HUES48 (cell line): Measurements from ENCODE around the gene ARHGAP19.

Source experiments
- H3K27ac ChIP-seq: one replicate; pipeline ENCODE4 v1.7.0; 2013; ENCODE audit warnings: low read depth, low read length, inconsistent platforms
- H3K27me3 ChIP-seq: 2 replicates; pipeline ENCODE4 v1.6.1; 2013; ENCODE audit warnings: mild to moderate bottlenecking, low read length; ENCODE audit not compliant: control insufficient read depth, insufficient read depth
- H3K36me3 ChIP-seq: 2 replicates; pipeline ENCODE4 v1.6.1; 2013; ENCODE audit warnings: low read length; ENCODE audit not compliant: control insufficient read depth, insufficient read depth
- H3K4me1 ChIP-seq: 2 replicates; pipeline ENCODE4 v1.6.1; 2013; ENCODE audit warnings: mild to moderate bottlenecking, low read length; ENCODE audit not compliant: control insufficient read depth, insufficient read depth
- H3K4me3 ChIP-seq: 2 replicates; pipeline ENCODE4 v1.5.1; 2013; ENCODE audit warnings: mild to moderate bottlenecking, low read depth, low read length
- H3K9ac ChIP-seq: 2 replicates; pipeline ENCODE4 v1.6.1; 2013; ENCODE audit warnings: mild to moderate bottlenecking, low read depth, low read length, moderate library complexity
- H3K9me3 ChIP-seq: 2 replicates; pipeline ENCODE4 v1.6.1; 2013; ENCODE audit warnings: low read length; ENCODE audit not compliant: control insufficient read depth, insufficient read depth

The ARHGAP19 gene

DNA sequence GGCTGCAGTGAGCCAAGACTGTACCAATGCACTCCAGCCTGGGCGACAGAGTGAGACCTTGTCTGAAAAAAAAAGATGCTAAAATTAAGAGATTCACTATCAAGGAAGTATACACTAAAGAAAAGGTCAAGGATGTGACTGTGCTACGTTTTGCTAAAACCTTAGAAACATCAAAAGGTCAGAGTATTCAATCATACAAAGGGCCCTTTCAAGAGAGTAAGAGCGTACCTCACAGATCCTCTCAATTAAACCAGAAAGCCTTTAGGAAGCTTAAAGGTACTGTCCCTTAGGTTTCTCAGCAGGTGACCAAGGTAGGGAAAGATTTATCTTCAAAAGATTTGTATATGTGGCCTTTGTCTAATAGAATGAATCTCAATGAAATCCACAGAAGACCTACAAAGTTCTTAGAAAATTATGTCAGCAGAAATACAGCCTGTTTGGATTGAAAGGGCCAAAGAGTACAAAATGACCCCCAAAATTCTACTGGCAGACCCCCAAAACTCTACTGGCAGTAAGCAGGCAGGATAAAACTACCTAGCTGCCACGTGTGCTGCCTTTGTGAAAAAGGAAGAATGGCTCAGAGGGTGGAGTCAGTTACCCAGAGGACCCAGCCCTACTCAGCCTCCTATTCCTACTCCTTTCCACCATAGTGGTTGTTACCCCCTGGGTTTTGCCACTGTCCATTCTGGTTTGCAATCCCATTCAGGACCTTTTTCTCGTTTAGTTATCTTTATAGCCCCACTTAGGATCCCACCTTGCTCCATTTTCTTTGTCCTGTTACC is 36.7 kb downstream of the ARHGAP19 start:
- Histone ChIP-seq H3K4me1 (no peaks in the 10 kb centered on the region), H3K9ac (no peak overlapping the region), H3K27ac (no peak overlapping the region), H3K4me3 (no peak overlapping the region), H3K27me3 (no peaks in the 10 kb centered on the region), H3K36me3 (peaks cover 50% of the 10 kb centered on the region), H3K9me3 (no peaks in the 10 kb centered on the region)

DNA sequence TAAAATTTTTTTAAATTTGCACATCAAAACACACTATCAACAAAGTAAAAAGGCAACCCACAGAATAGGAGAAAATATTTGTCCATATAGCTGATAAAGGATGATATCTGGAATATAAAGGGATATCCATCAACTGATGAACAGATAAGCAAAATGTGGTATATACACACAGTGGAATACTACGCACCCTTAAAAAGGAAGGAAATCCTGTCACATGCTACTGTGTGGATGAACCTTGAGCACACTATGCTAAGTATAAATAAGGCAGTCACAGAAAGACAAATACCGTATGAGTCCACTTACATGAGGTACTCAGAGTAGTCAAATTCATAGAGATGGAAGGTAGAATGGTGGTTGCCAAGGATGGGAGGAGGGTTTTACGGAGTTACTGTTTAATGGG is 37.7 kb downstream of the ARHGAP19 start:
- Histone ChIP-seq H3K27me3 (no peaks in the 10 kb centered on the region), H3K9me3 (no peaks in the 10 kb centered on the region), H3K4me3 (no peak overlapping the region), H3K9ac (no peak overlapping the region), H3K27ac (no peak overlapping the region), H3K4me1 (no peaks in the 10 kb centered on the region), H3K36me3 (peaks cover 50% of the 10 kb centered on the region)

DNA sequence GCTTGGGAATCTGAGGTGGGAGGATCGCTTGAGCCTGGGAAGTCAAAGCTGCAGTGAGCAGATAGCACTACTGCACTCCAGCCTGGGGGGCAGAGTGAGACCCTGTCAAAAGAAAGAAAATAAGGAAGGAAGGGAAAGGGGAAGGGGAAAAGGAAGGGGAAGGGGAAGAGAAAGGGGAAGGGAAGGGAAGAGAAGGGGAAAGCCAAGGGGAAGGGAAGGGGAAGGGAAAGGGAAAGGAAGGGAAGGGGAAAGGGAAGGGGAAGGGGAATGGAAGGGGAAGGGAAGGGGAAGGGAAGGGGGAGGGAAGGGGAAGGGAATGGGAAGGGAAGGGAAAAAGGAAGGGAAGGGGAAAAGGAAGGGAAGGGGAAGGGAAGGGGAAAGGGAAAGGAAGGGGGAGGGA is 41.5 kb downstream of the ARHGAP19 start:
- no peaks in the 10 kb centered on the region for H3K27me3 ChIP-seq

DNA sequence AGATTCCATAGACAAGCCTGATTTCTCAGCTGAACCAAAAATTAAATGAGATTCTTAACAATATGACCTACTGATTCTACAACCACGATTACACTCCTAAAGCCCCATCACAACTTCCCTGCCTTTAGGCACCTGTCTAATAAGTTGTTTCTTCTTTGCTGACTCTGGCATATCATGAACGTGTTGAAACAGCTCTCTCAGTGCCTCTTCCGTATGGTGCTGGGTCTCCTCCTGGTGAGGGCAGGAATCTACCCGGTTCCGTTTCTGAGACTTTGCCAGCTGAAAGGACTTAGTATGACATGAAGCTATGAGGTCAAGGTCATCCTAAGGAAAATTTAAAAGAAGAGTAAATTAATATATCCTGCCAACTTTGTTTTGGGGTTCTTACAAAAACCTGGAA is 48.6 kb downstream of the ARHGAP19 start:
- Histone ChIP-seq H3K9me3 (no peaks in the 10 kb centered on the region), H3K4me1 (no peaks in the 10 kb centered on the region), H3K27me3 (no peaks in the 10 kb centered on the region), H3K36me3 (peaks cover 36% of the 10 kb centered on the region), H3K27ac (no peak overlapping the region), H3K9ac (no peak overlapping the region), H3K4me3 (no peak overlapping the region)

More for the DNA sequence above, 41.5 kb downstream of the ARHGAP19 start:
- no peaks in the 10 kb centered on the region for H3K4me1 ChIP-seq
- no peaks in the 10 kb centered on the region for H3K9me3 ChIP-seq
- no peak overlapping the region for H3K27ac ChIP-seq
- H3K9ac ChIP-seq = no peak overlapping the region
- H3K36me3 ChIP-seq = peaks cover 24% of the 10 kb centered on the region
- no peak overlapping the region for H3K4me3 ChIP-seq

DNA sequence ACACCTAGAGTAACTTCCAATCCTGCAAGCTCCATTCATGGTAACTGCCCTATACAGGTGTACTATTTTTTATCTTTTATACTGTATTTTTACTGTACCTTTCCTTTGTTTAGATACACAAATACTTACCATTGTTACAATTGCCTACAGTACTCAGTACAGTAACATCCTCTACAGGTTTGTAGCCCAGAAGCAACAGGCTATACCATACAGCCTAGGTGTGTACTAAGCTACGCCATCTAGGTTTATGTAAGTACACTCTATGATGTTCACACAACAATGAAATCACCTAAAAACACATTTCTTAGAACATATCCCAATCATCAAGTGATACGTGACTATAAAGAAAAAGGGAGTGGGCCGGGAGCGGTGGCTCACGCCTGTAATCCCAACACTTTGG is 53.6 kb downstream of the ARHGAP19 start:
- no peak overlapping the region for H3K27ac ChIP-seq
- H3K27me3 ChIP-seq = no peaks in the 10 kb centered on the region
- H3K4me1 ChIP-seq = peaks cover 6% of the 10 kb centered on the region; the same call in 1 of the 2 replicates
- no peak overlapping the region for H3K9ac ChIP-seq
- no peak overlapping the region for H3K4me3 ChIP-seq
- H3K36me3 ChIP-seq = peaks cover 24% of the 10 kb centered on the region
- no peaks in the 10 kb centered on the region for H3K9me3 ChIP-seq

DNA sequence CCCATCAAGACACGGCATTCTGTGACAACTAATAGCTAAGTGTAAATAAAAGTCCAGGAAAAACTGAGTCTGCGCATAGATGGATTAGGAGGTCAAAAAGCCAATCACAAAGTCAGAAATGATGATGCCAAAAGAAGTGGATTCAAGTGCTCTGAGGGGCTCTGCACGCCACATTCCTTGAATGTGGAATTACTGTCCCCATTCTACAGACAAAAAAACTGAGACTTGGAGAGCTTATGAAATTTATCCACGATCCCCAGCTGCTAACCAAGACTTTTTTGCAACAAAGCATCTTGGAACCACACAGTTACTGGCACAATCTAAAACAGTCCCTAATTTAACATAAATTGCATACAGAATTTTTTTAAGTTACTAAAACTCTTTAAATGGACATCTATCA is 57.1 kb downstream of the ARHGAP19 start:
- Histone ChIP-seq H3K4me3 (no peak overlapping the region), H3K27me3 (no peaks in the 10 kb centered on the region), H3K9ac (no peak overlapping the region), H3K27ac (no peak overlapping the region), H3K9me3 (no peaks in the 10 kb centered on the region), H3K36me3 (peaks cover 22% of the 10 kb centered on the region), H3K4me1 (peaks cover 6% of the 10 kb centered on the region; the same call in 1 of the 2 replicates)

DNA sequence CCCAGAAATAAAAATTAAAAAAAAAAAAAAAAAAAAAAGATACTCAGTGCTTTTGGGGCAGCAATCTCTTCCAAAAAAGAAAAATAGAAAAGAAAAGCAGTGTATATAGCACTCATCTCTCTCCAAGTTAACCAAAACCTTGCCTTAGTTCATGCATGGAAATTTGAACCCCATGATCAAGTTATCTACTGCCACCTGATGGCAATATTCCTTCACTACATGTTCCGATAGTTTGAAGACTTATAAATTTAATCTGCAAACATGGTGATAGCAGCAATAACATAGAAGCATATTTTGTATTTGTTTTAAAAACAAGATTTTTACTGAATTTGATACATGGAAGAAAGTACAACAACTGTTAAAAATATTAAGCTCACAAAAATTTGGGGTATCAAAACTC is 58.0 kb downstream of the ARHGAP19 start:
- Histone ChIP-seq H3K36me3 (peaks cover 31% of the 10 kb centered on the region), H3K9ac (no peak overlapping the region), H3K27me3 (no peaks in the 10 kb centered on the region)

DNA sequence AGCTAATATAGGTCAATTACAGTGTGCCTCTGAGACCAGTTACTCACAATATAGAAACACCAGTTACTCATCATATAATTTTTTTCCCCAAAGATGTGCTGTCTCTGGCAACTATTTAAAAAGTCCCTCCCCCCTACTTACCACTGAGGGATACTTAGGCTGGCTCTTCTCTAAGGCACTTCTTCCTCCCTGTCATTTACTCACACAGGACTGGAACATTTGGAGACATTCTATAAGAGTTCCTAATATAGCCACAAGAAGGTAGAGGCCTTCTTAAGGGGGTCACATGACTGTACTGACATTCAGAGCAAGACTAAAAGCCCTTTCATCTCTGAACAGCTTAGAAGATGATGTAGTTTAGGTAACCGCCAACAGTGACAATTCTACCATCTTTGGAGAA is 62.3 kb downstream of the ARHGAP19 start:
- peaks cover 56% of the 10 kb centered on the region for H3K36me3 ChIP-seq
- H3K27ac ChIP-seq = no peak overlapping the region
- no peaks in the 10 kb centered on the region for H3K9me3 ChIP-seq
- no peak overlapping the region for H3K4me3 ChIP-seq
- peaks cover 6% of the 10 kb centered on the region; the same call in 1 of the 2 replicates for H3K4me1 ChIP-seq
- no peaks in the 10 kb centered on the region for H3K27me3 ChIP-seq
- H3K9ac ChIP-seq = no peak overlapping the region

More for the DNA sequence above, 58.0 kb downstream of the ARHGAP19 start:
- H3K4me1 ChIP-seq = peaks cover 6% of the 10 kb centered on the region; the same call in 1 of the 2 replicates
- H3K4me3 ChIP-seq = no peak overlapping the region
- H3K9me3 ChIP-seq = no peaks in the 10 kb centered on the region
- H3K27ac ChIP-seq = no peak overlapping the region

DNA sequence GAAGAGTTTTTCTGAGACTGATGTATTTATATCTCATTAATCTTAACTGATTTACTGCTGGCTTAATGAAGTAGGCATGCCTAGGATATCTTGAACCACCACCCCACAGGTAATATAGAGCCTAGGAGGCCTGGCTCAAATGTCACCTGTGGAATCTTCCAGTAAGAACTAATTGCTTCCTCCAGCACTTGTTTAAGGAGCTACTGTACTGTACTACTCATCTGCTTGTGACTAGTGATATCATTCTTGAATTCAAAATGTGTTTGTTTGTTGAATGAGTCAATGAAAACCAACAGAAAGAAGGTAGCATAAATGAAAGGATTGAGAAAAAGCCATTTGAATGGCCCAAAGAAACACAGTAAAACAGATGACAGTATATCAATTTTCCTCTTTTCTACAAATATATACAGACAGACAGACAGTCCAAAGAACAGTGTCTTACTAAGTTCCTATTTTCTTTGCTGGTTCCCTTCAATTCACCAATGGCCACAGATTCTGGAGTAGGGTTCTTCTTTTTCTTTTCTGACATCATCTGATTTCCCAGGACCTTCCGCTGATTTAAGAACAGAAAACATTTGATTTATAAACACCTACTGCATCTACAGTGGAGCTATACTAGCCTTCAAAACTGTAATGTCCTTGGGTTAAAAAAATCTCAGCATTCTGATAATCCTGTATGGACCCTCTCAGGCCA is 63.0 kb downstream of the ARHGAP19 start:
- H3K9me3 ChIP-seq = no peaks in the 10 kb centered on the region
- H3K27ac ChIP-seq = no peak overlapping the region
- no peak overlapping the region for H3K4me3 ChIP-seq
- H3K4me1 ChIP-seq = no peaks in the 10 kb centered on the region; the same call in 1 of the 2 replicates
- peaks cover 63% of the 10 kb centered on the region for H3K36me3 ChIP-seq
- H3K27me3 ChIP-seq = no peaks in the 10 kb centered on the region
- H3K9ac ChIP-seq = no peak overlapping the region

DNA sequence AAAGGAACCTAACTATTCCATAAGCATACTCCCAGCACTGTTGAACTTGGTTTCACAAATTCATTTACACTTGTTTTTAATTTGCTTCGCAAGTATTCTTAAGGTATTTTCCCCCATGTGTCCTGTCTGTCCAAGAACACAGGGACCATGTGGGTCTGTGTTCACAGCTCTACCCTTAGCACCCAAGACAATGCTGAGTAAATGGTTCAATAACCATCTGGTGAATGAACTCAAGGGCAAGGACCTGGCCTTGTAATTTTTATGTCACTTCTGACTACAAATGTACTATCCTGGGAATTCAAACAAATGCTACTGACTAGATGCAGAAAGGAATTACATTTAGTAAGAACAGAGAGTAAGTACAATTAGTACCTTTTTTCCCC is 63.7 kb downstream of the ARHGAP19 start:
- Histone ChIP-seq H3K27me3 (no peaks in the 10 kb centered on the region), H3K27ac (no peak overlapping the region), H3K36me3 (peaks cover 65% of the 10 kb centered on the region)

DNA sequence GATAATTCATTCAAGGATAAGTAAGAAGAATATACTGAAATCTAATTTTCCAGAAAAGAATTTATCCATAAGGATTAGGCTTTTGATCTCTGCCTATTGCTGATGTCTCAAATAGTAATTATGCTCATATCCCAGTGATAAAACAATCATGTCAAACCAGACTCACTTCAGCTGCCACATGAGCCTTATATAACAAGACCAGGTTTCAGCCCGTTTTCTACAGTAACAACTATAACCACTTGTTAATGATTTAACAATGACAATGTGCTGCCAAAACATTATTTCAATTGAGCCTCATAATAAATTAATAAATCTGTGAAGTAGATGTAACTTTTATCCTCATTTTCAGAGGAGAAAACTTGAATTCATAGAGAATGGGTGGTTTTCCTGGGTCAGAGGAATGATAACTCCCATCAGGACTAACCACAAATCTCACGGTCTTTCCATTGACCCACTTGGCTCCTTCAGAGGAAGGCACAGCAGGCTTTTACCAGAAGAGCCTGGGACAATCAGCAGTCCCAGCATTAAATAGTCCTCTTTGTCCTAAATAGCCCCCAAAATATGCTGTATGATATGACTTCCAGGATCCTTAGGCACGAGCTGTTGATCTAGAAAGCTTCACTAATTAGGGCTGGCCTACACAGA is 64.2 kb downstream of the ARHGAP19 start:
- no peaks in the 10 kb centered on the region for H3K4me1 ChIP-seq
- no peak overlapping the region for H3K9ac ChIP-seq
- no peaks in the 10 kb centered on the region for H3K9me3 ChIP-seq
- H3K27me3 ChIP-seq = no peaks in the 10 kb centered on the region
- peaks cover 68% of the 10 kb centered on the region for H3K36me3 ChIP-seq
- no peak overlapping the region for H3K4me3 ChIP-seq
- no peak overlapping the region for H3K27ac ChIP-seq

More for the DNA sequence above, 63.7 kb downstream of the ARHGAP19 start:
- H3K9ac ChIP-seq = no peak overlapping the region
- H3K9me3 ChIP-seq = no peaks in the 10 kb centered on the region
- no peak overlapping the region for H3K4me3 ChIP-seq
- H3K4me1 ChIP-seq = no peaks in the 10 kb centered on the region
